ENCODE data around the gene GIMAP7. TPM values are rescaled to one million over a fixed set of nuclear protein-coding genes. Genes with fewer than 3 reads are reported as not detected.
A peak's percentile ranks its signal among the peaks of the same experiment; 100 is the strongest.
"Not testable (repeated sequence)": the region's sequence is repeated elsewhere in the genome, so short reads cannot be mapped to it uniquely, and the experiment has no call there.

The GIMAP7 gene
- total RNA-seq, 1 donor from 2014 or later = 24.1 TPM

DNA sequence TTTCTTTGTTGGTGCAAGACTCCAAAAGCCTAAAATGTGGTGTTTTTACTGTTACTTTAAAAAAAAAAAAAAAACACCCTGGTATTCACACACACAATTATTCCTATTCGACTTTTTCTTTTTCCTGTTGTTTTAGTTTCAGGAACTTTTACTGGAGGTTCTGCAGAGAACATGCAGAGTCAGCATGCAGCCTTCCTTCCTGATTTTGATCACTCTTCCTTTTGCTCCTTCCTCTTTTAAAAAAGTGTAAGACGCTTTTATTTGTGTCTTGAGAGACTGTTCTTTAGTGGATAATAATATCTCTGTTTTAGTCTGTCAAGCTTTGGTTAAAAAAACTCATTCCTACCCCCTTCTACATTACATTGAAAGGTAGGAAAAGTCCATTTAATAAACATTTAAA lies 31.2 kb upstream of the GIMAP7 start:
- H3K27me3 Mint-ChIP-seq (ENCODE audit: low read depth); DNase-seq (ENCODE audit: low spot score); H3K9me3 Mint-ChIP-seq: not testable (repeated sequence)
- intact Hi-C loops (cut with micrococcal nuclease) = loop anchor here (1.0 kb wide), 1 partner anchor 19 kb away; no protein-coding TSS in a partner anchor
- Mint-ChIP-seq H3K4me1 (ENCODE audit: low read depth) (peaks cover 75% of the 10 kb centered on the region), H3K4me3 (ENCODE audit: low read depth) (peak overlapping the region; percentile 66), H3K27ac (peak overlapping the region; percentile 90), H3K36me3 (ENCODE audit: low read depth) (peaks cover 23% of the 10 kb centered on the region)

DNA sequence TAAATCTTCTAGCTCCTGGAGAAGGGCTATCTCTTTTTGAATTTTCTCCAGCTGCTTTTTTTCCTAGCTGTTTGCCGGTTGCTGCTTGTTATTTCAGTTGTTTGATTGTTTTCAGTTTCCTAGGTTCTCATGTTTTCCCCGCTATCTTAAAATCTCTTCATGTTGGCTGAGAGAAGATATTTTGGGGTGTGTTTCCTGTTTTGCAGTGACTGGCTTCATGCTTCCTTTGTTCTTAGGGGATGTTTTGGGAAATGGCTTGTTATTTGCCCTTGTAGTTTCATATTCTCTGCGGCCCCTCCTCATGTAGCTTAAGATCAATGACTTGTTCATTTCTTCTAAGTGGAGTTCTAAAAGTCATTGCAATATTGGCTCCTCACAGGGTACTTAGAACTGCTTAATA lies 30.6 kb upstream of the GIMAP7 start:
- H3K9me3 Mint-ChIP-seq; DNase-seq (ENCODE audit: low spot score); intact Hi-C loops (cut with micrococcal nuclease); H3K27me3 Mint-ChIP-seq (ENCODE audit: low read depth): not testable (repeated sequence)
- peaks cover 17% of the 10 kb centered on the region for H3K36me3 Mint-ChIP-seq (ENCODE audit: low read depth)
- H3K4me1 Mint-ChIP-seq (ENCODE audit: low read depth) = peaks cover 69% of the 10 kb centered on the region
- H3K27ac Mint-ChIP-seq = peak overlapping the region; percentile 90
- H3K4me3 Mint-ChIP-seq (ENCODE audit: low read depth) = peak overlapping the region; percentile 66

DNA sequence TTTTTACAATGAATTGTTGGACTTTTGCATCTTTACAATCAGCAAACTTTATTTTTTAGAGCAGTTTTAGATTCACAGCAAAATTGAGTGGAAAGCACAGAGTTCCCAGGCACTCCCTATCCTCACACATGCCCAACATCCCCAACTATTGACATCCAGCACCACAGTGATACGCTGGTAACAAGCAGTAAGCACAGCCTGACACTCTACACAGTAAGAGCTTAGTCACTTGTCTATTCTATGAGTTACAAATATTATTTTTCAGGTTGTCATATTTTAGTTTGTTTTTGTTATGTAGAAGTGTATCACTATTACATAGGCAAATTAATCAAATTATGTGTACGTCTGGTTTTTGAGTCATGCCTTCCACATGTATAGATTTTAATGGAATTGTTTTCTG lies 27.0 kb upstream of the GIMAP7 start:
- Mint-ChIP-seq H3K4me1 (ENCODE audit: low read depth) (peaks cover 39% of the 10 kb centered on the region), H3K27ac (no peak overlapping the region), H3K36me3 (ENCODE audit: low read depth) (peaks cover 11% of the 10 kb centered on the region), H3K4me3 (ENCODE audit: low read depth) (no peak overlapping the region), H3K27me3 (ENCODE audit: low read depth) (no peaks in the 10 kb centered on the region), H3K9me3 (peaks cover 18% of the 10 kb centered on the region)
- intact Hi-C loops (cut with micrococcal nuclease) = no loop called here
- DNase-seq (ENCODE audit: low spot score) = no peak

DNA sequence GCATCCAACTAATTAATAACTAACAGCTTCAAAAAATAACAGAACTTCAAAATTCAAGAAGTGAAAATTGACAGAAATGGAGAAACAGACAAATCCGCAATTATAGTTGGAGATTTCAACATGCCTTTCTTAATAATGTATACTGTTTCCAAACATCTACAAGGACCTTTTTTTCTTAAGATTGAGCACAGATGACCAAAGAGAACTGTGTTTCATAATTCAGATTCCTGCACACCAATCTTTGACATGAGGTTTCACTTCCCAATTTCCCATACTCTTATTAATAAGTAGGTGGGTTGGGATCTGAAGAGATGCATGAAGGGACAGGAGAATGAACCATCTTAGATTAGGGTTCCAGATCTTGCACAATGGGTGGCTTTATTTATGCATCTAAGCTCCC lies 24.9 kb upstream of the GIMAP7 start:
- Mint-ChIP-seq H3K4me3 (ENCODE audit: low read depth) (no peak overlapping the region), H3K27ac (no peak overlapping the region), H3K9me3 (peaks cover 21% of the 10 kb centered on the region), H3K27me3 (ENCODE audit: low read depth) (no peaks in the 10 kb centered on the region), H3K36me3 (ENCODE audit: low read depth) (peaks cover 16% of the 10 kb centered on the region), H3K4me1 (ENCODE audit: low read depth) (peaks cover 20% of the 10 kb centered on the region)
- DNase-seq (ENCODE audit: low spot score) = no peak
- intact Hi-C loops (cut with micrococcal nuclease) = no loop called here

DNA sequence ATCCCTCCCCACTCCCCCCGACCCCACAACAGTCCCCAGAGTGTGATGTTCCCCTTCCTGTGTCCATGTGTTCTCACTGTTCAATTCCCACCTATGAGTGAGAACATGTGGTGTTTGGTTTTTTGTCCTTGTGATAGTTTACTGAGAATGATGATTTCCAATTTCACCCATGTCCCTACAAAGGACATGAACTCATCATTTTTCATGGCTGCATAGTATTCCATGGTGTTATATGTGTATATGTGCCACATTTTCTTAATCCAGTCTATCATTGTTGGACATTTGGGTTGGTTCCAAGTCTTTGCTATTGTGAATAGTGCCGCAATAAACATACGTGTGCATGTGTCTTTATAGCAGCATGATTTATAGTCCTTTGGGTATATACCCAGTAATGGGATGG lies 21.2 kb upstream of the GIMAP7 start:
- H3K9me3 Mint-ChIP-seq = peaks cover 29% of the 10 kb centered on the region
- H3K36me3 Mint-ChIP-seq (ENCODE audit: low read depth) = peaks cover 23% of the 10 kb centered on the region
- peaks cover 11% of the 10 kb centered on the region for H3K4me1 Mint-ChIP-seq (ENCODE audit: low read depth)
- intact Hi-C loops (cut with micrococcal nuclease); H3K27ac Mint-ChIP-seq; H3K27me3 Mint-ChIP-seq (ENCODE audit: low read depth); DNase-seq (ENCODE audit: low spot score); H3K4me3 Mint-ChIP-seq (ENCODE audit: low read depth): not testable (repeated sequence)

DNA sequence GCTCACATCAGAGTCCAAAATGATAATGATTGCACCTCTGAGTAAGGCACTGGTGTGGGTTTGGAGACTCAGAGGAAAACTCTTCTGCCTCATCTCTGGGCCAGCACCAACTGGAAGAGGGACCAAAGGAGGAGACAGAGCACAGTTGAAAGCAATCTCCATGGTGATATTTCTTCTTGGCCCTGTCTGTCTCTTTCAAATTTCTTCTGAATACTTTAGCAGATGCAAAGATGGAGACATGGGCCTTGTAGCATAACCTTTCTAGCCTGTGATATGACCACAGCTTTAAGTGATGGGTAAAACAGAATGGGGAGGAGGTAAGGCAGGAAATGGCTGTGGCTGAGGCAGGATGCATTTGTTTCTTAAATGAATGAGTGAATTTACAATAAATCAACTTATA lies 12.2 kb upstream of the GIMAP7 start:
- Mint-ChIP-seq H3K27me3 (ENCODE audit: low read depth) (no peaks in the 10 kb centered on the region), H3K36me3 (ENCODE audit: low read depth) (peaks cover 56% of the 10 kb centered on the region), H3K4me1 (ENCODE audit: low read depth) (peaks cover 60% of the 10 kb centered on the region), H3K27ac (peak overlapping the region; percentile 81), H3K9me3 (peaks cover 39% of the 10 kb centered on the region), H3K4me3 (ENCODE audit: low read depth) (peak overlapping the region; percentile 40)
- intact Hi-C loops (cut with micrococcal nuclease) = loop anchor here (1.0 to 5.0 kb wide), 3 partner anchors 19 to 250 kb away; no protein-coding TSS in a partner anchor
- DNase-seq (ENCODE audit: low spot score) = peak; percentile 31

DNA sequence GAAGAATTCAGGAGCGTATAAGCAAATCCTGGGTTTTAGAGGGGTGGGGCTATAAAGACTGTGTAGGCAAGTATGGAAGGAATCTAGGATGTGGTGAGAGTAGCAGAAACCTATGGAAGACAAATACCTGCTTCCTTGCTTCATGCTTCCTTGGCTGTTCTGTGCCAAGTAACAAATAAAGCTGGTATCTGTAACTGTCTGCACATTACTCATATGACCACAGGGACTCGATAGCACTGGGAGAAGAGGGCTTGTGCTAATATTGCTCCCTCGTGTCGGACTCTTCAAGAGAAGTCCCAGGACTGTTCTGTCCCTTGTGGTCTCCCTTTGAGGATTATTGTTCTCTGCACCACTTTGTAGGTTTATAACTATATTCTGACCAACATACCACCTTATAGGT lies 11.5 kb upstream of the GIMAP7 start:
- peak overlapping the region; percentile 81 for H3K27ac Mint-ChIP-seq
- intact Hi-C loops (cut with micrococcal nuclease) = loop anchor here (5.0 kb wide), 2 partner anchors 164 to 249 kb away; no protein-coding TSS in a partner anchor
- H3K36me3 Mint-ChIP-seq (ENCODE audit: low read depth) = peaks cover 49% of the 10 kb centered on the region
- H3K27me3 Mint-ChIP-seq (ENCODE audit: low read depth) = no peaks in the 10 kb centered on the region
- DNase-seq (ENCODE audit: low spot score) = no peak
- peaks cover 33% of the 10 kb centered on the region for H3K9me3 Mint-ChIP-seq
- no peak overlapping the region for H3K4me3 Mint-ChIP-seq (ENCODE audit: low read depth)
- peaks cover 63% of the 10 kb centered on the region for H3K4me1 Mint-ChIP-seq (ENCODE audit: low read depth)

DNA sequence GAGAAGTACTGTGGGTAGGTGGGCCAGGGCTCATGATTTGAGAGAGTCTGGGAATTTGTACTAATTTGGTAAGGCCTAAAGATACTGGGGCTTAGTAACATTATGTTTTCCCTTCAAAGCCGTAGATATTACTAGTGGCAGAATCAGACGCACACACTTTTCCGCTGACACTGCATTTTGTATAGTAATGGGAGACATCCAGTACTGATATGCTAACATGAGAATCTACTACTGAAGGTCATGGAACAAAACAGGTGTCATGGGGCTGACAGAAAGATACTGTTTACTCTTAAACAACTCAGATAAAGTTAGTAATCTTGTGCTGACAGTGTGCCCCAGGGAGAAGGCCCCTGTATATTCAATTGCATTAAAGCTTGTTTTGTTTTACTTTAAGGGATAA lies 11.1 kb upstream of the GIMAP7 start:
- intact Hi-C loops (cut with micrococcal nuclease) = loop anchor here (5.0 kb wide), 2 partner anchors 164 to 249 kb away; no protein-coding TSS in a partner anchor
- H3K4me1 Mint-ChIP-seq (ENCODE audit: low read depth) = peaks cover 66% of the 10 kb centered on the region
- H3K36me3 Mint-ChIP-seq (ENCODE audit: low read depth) = peaks cover 45% of the 10 kb centered on the region
- H3K27me3 Mint-ChIP-seq (ENCODE audit: low read depth) = no peaks in the 10 kb centered on the region
- DNase-seq (ENCODE audit: low spot score) = no peak
- peaks cover 30% of the 10 kb centered on the region for H3K9me3 Mint-ChIP-seq
- peak overlapping the region; percentile 81 for H3K27ac Mint-ChIP-seq
- no peak overlapping the region for H3K4me3 Mint-ChIP-seq (ENCODE audit: low read depth)

DNA sequence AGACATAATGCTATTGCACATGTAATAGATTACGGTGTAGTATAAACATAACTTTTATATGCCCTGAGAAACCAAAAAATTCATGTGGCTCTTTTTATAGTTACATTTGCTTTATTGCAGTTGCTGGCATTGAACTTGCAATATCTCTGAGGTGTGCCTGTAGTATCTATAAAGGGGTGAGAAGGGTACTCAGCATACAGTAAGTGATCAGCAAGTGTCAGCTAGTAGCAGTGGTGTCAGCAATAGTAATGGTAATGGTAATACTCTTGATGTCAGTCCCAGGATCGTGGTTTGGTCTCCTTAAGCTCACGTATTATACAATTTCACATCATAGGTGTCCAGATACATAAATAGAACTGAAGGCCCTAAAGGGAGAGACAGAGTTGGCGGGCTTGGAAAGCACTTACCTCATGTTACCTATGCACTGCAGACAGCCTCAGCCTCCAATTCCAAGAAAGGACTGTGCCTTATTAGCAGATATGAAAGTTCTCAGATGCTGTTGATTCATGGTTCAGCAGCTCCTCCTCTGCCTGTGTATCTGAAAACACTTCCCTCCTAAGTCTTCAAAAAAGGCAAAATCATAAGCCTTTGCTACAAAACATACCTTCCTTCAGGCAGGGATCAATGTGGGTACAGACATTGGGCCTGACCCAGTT lies 6.6 kb upstream of the GIMAP7 start:
- H3K4me1 Mint-ChIP-seq (ENCODE audit: low read depth) = peaks cover 74% of the 10 kb centered on the region
- peaks cover 26% of the 10 kb centered on the region for H3K36me3 Mint-ChIP-seq (ENCODE audit: low read depth)
- H3K27ac Mint-ChIP-seq = peak overlapping the region; percentile 46
- H3K9me3 Mint-ChIP-seq = peaks cover 21% of the 10 kb centered on the region
- intact Hi-C loops (cut with micrococcal nuclease) = no loop called here
- DNase-seq (ENCODE audit: low spot score) = no peak
- H3K4me3 Mint-ChIP-seq (ENCODE audit: low read depth) = peak overlapping the region; percentile 47
- no peaks in the 10 kb centered on the region for H3K27me3 Mint-ChIP-seq (ENCODE audit: low read depth)

DNA sequence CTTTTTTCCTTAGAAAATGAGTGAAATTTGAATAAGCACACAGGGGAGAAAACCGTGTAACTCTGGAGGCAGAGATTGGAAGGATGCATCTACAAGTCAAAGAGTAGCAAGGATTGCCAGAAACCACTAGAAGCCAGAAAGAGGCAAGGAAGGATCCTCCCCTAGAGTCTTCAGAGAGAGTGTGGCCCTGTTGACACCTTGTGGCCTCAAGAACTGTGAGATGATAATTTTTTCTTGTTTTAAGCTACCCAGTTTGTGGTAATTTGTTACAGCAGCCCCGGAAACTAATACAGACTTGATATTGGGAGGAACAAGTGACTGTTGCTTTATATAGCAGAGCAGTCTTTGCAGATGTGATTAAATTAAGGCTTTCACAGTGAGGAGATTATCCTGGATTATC lies 3.6 kb upstream of the GIMAP7 start:
- Mint-ChIP-seq H3K27me3 (ENCODE audit: low read depth) (no peaks in the 10 kb centered on the region), H3K36me3 (ENCODE audit: low read depth) (peaks cover 21% of the 10 kb centered on the region), H3K4me1 (ENCODE audit: low read depth) (peaks cover 61% of the 10 kb centered on the region), H3K4me3 (ENCODE audit: low read depth) (no peak overlapping the region), H3K27ac (no peak overlapping the region), H3K9me3 (peaks cover 21% of the 10 kb centered on the region)
- DNase-seq (ENCODE audit: low spot score) = no peak
- intact Hi-C loops (cut with micrococcal nuclease) = no loop called here

DNA sequence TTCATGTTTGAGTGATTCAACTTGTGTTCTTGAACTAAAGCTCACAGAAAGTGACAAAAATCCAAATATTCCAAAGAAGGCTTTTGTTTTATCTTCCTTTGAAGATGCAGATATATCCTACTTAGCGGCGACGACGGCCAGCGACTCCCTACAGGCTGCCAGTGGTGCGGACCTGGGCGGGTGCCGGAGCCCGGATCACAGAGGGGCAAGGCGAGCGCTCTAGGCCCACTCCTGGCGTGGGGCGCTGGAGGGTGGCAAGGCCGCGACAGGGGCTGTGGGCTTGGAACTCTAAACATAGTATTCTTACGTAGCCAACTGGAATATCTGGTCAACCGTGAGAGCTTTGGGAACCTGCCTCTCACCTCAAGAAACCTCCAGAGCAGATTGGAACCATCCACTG lies 914 bp upstream of the GIMAP7 start:
- intact Hi-C loops (cut with micrococcal nuclease) = loop anchor here (2.0 kb wide), 2 partner anchors 33 to 55 kb away; no protein-coding TSS in a partner anchor
- DNase-seq (ENCODE audit: low spot score) = no peak
- Mint-ChIP-seq H3K4me3 (ENCODE audit: low read depth) (peak overlapping the region; percentile 89), H3K9me3 (peaks cover 18% of the 10 kb centered on the region), H3K27ac (peak overlapping the region; percentile 89), H3K27me3 (ENCODE audit: low read depth) (no peaks in the 10 kb centered on the region), H3K4me1 (ENCODE audit: low read depth) (peaks cover 49% of the 10 kb centered on the region), H3K36me3 (ENCODE audit: low read depth) (peaks cover 25% of the 10 kb centered on the region)

DNA sequence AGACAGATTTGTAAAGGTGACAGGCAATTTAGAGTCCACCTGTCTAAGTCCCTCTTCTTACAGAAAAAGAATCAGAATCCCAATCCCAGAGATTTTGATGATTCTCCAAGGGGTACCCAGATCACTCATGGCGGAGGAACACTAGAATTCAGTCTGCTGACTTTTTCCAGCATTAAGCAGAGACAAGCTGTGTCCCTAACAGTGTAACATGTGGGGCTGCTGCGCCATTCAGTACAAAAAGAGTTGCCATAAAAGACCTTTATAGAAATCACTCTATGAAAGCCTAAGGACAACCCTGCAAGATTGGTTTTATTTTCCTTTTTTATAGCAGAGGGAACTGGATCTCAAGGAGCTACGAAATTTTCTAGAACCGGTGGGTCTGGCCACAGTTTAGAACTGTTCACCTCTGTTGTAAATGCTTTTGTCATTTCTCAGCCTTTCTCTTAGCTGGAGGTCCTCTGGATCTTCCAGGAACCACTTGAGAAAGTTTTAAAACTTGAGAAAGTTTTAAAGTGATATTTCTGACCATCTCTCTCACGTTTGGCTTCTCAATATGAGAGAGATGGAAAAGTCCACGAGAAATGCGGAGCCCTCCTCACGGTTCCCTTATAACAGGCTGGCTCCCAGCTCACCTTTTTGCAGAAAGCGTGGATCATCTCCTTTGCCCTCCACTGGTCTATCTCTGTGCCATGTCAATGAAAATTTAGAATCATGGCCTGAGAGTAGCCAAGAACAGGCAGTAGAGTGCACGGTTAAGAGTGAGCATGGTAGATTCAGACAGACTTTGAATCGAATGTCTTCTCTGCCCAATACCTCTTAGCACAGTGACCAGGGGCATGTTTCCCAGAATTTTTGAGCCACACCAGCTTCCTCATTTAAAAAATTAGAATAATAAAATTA lies 826 bp downstream of the GIMAP7 start:
- intact Hi-C loops (cut with micrococcal nuclease) = loop anchor here (1.0 to 5.0 kb wide), 8 partner anchors 35 to 239 kb away; partner anchors contain the start of genes ACTR3C, GIMAP5, GIMAP6 and LRRC61
- Mint-ChIP-seq H3K9me3 (peaks cover 11% of the 10 kb centered on the region), H3K4me3 (ENCODE audit: low read depth) (peak overlapping the region; percentile 89), H3K27ac (peak overlapping the region; percentile 89), H3K4me1 (ENCODE audit: low read depth) (peaks cover 44% of the 10 kb centered on the region), H3K36me3 (ENCODE audit: low read depth) (peaks cover 27% of the 10 kb centered on the region), H3K27me3 (ENCODE audit: low read depth) (no peaks in the 10 kb centered on the region)
- no peak for DNase-seq (ENCODE audit: low spot score)
